LoVo (cell line): ENCODE data around the gene RAB37.

Experiments used
- DNase-seq: peaks from one replicate; pipeline ENCODE4 v3.0.0-alpha.2; 2016; ENCODE audit warnings: low spot score

Gene RAB37

DNA sequence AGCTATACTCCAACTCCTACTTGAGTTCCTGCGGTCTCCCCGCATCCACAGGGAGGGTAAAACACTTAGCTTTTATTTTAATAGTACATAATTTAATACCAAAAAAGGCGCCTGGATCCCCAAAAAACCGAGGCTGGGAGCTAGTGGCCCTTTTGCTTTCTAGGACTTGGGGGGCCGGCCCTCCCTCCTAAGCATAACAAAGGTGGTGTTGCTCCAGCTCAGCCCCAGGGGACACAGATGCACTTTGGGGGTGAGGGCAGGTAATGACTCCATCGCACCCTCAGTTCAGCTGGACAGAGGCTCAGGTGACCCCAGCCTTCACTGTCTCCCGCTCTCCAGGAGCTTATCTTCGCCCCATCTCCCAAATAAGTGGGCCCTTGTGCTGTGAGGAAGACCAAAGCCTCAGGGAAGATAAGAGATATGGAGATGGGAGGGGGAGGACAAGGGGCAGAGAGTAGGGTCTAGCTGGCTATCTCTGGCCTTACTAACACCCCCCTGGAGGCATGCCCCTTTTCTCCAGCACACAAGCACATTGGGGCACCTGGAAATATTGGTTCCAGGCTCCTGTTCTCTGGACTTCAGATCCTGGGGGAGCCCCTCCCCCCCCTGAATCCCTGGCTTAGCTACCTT lies 8.6 kb downstream of the RAB37 start:
- DNase-seq = no peak

DNA sequence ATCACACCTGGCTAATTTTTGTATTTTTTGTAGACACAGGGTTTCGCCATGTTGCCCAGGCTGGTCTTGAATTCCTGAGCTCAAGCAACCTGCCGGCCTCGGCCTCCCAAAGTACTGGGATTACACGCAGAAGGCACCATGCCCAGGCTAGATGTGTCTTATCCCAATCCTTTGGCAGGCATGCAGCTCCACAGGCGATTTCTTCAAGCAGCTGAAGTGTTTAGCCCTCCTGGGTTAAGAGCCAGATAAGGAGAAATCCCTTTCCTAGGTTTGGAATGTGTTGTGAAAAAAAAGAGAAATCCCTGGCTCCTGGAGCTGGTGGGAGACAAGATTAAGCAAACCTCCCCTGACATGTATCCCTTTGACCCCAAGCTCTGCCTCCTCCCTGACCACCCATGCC lies 9.3 kb downstream of the RAB37 start:
- DNase-seq = no peak

DNA sequence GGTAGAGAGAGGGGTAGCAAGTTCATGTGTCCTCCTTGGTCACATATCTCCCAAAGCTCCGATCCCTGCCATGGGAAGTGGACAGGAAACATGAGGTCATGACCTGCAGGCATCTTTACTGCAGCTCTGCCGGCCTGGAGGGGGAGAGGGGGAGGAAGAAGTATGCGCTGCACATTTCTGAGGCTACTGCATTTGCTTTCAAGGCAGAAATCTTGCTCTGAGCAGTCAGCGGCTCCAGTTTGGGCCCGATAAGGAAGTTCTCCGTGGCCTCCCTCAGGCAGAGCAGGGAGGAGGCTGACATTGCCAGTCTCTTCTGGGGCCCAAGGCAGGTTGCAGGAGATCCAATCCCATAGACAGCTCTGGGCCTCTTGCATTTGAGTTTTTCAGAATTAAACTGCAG lies 9.9 kb downstream of the RAB37 start:
- DNase-seq = no peak

DNA sequence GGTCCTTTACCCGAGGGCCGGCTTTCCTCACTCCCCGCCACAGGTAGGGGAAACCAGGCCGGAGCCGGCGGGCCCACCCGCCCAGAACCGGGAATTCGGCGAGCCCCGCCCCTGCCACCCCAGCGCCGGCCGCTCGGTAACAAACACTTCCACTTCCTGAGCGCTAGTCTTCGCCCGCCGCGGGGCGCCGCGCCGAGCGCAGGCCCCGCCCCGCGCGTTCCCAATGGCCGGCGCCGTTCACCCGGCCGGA lies 11.1 kb downstream of the RAB37 start:
- DNase-seq = no peak

DNA sequence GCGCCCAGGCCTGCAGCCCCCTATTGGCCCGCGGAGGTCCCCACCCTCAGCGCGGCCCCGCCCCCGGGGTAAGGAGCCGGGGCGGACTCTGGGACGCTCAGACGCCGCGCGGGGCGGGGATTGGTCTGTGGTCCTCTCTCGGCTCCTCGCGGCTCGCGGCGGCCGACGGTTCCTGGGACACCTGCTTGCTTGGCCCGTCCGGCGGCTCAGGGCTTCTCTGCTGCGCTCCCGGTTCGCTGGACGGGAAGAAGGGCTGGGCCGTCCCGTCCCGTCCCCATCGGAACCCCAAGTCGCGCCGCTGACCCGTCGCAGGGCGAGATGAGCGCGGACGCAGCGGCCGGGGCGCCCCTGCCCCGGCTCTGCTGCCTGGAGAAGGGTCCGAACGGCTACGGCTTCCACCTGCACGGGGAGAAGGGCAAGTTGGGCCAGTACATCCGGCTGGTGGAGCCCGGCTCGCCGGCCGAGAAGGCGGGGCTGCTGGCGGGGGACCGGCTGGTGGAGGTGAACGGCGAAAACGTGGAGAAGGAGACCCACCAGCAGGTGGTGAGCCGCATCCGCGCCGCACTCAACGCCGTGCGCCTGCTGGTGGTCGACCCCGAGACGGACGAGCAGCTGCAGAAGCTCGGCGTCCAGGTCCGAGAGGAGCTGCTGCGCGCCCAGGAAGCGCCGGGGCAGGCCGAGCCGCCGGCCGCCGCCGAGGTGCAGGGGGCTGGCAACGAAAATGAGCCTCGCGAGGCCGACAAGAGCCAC lies 11.6 kb downstream of the RAB37 start, which contains the start of gene NHERF1:
NHERF1 (plus strand) TSS at position 100 of the 750 bp plus-strand sequence; CDS start at position 319, 219 bp downstream.
- peak; percentile 95 for DNase-seq

DNA sequence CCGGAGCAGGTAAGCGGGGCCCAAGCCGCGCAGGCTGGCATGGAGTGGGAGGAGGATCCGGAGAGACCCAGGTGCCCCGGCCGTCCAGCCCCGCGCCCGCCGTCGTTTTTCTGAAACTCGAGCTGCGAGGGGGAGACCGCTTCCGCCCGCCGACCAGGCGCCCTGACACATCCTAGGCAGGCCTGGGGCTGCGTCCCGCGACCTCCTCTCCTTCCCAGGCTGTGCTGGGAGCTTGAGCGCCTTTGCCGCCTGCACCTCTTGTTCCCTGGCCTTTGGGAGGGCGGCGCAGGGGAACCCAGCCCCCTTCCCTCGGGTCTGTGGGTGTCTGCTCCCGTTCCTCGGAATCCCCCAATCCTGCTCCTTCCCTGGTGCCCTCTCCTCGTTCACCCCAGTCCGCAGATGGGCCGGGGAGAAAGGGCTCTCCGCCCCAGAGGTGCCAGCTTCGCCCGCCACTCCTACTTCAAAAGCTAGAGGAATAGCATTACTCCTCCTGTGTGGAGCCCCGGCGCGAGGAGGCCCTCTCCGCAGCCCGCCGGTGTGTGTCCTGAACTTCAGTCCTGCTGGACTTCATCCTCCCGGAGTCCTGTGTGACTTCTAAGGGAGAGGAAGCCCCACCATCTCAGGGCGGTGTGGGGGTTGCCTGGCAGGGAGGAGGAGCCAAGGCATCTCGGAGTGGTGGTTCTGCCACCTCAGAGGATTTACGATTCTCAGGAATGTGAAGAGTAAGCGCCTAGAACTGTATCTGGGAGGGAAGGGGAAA lies 12.4 kb downstream of the RAB37 start:
- DNase-seq = peak; percentile 52

DNA sequence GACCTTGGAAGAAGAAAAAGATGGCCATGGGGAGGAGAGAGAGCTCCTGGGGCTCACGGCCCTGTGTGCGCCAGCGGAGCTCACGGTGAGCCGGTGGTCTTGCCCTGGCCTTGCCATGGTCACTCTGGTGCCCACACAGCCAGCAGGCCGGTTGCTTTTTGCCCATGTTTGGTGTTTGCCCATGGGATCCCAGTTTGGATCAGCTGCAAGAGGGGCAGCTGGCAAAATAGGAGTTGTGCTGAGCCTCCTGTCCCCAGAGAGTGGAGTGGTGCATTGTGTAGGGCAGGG lies 12.9 kb downstream of the RAB37 start:
- no peak for DNase-seq

DNA sequence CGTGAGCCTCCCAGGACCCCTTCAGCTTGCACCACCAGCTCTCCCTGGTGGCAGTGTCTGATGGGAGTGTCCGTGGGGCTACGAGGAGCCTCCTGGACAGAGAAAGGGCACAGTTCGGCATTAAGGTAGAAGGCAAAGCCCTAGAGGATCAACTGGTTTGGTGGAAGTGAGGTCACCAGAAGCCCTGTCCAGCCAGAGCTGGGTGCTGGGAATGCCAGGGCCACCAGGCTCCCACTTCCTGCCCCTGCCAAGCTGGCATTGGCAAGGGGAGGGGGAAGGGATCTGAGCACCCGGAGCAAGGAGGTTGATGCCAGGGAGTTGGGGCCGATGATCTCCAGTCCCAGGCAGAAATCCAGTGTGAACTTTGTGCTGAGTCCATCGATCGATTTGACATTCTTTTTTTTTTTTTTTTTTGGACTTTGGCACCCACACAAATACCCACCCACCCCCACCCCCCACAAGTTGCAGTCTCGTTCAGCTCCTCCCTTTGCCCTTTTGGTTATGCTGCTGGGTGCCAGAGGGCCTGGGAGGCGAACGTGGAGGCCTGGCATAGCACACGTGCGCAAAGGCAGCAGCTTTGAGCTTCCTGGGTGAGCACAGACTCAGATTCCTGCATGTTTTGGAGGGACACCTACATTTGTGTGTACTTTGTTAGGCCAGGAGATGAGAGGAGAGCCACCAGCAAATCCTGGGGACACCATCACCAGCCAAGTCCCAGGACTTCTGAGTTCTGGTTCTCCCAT lies 13.4 kb downstream of the RAB37 start:
- no peak for DNase-seq

DNA sequence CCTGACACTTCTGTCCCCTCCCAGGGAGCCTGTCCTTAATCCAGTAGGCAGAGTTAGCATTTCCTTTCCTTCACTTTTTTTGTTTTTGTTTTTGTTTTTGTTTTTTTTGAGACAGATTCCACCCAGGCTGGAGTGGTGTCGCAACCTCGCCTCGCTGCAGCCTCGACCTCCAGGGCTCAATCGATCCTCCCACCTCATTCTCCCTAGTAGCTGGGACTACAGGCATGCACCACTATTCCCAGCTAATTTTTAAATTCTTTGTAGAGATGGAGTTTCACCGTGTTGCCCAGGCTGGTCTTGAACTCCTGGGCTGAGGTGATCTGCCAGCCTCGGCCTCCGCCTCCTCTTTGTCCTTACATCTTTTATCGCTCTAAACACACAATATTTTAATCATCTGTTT lies 15.4 kb downstream of the RAB37 start:
- DNase-seq = no peak

DNA sequence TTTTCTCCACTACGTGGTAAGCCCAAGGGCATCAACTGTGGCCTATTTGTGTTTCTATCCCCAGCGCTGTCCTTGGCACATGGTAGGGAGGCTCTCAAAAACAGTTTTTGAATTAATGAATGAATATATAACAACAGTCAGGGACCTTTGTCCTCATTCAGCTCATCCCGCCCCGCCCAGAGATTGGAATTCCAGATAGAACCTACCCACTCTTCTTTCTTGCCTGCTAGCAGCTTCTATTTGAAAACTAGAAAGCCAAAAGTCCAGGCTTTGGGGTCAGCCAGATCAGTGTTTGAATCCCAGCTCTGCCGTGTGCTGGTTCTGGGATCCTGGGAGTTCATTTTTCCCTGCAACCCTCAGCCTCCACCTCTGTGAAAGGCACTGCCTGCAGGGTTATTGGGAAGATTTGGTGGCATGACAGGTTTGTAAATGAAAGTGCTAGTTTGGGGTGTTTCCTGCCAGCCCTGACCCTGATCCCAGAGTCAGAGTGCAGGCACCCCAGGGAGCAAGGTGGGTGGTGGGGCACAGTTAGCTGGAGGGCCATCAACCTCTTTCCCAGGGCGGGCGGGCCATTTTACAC lies 15.9 kb downstream of the RAB37 start:
- DNase-seq = no peak

DNA sequence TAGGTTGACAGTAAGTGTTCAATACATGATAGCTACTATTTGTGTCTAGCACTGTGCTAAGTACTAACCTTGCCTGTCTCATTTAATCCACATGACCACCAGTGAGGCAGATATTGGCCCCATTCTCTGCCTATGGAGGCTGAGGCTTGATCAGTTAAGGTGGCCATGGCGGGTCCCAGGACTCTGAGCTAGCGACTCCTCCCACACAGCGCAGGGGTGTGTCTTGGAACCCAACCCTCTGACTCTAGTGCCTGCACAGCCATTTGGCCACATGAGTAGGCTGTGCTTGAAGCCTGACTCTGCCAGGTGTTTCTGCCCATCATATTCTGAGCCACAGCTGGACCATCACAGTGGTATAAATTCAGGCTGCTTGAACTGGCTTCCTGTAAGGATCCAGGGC lies 17.8 kb downstream of the RAB37 start:
- no peak for DNase-seq

DNA sequence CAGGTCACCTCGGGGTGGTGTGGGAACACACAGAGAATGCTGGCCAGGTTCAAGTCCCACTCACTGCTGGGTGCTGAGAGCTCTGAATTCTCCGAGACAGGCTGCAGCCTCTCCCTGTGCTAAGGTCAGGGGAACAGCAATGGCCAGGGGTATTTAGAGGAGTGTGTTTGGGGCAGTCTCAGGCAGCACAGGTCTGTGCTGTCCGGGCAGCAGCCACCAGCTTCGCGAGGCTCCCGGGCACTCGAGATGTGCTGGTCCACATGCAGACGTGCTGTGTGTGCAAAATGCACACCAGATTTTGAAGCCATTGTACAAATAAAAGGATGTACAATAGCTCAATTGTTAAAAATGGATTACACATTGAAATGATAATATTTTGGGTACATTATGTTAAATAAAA lies 18.5 kb downstream of the RAB37 start:
- DNase-seq = no peak

DNA sequence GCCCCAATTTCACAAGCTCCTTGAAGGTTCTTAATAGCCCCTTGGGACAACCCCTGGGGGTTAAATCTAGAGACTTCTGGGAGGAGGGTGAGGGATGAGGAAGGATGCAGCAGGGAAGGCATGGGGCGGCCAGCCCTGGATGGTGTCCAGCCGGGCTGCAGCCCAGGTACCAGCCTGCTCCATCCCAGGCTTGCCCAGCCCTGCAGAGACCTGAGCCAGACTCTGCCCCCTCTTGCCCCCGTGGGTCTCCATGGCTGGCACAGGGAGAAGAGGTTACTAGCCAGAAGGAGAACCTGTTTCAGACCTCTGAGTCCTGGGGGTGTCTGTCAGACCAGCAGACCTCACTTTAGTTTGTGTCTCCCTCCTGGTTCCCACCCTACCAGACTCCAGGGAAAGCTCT lies 19.8 kb downstream of the RAB37 start:
- no peak for DNase-seq

DNA sequence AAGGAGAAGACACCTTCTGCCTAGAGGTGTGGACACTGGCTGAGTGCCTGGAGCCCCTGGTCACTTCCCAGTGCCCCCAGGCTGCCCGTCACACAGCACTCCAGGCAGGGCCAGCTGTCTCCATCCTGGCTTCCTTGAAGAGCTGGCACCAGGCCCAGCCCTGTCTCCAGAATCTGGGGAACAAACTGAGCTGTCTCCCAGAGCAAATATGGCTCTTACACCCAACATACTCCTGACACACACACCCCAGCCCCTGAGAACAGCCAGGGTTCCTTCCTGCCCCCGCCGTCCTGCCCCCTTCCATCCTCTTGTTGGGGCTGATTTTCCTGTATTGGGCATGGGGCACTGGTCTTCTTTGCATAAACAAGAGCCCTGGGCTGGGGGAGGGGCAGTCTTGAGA lies 20.4 kb downstream of the RAB37 start:
- DNase-seq = no peak

DNA sequence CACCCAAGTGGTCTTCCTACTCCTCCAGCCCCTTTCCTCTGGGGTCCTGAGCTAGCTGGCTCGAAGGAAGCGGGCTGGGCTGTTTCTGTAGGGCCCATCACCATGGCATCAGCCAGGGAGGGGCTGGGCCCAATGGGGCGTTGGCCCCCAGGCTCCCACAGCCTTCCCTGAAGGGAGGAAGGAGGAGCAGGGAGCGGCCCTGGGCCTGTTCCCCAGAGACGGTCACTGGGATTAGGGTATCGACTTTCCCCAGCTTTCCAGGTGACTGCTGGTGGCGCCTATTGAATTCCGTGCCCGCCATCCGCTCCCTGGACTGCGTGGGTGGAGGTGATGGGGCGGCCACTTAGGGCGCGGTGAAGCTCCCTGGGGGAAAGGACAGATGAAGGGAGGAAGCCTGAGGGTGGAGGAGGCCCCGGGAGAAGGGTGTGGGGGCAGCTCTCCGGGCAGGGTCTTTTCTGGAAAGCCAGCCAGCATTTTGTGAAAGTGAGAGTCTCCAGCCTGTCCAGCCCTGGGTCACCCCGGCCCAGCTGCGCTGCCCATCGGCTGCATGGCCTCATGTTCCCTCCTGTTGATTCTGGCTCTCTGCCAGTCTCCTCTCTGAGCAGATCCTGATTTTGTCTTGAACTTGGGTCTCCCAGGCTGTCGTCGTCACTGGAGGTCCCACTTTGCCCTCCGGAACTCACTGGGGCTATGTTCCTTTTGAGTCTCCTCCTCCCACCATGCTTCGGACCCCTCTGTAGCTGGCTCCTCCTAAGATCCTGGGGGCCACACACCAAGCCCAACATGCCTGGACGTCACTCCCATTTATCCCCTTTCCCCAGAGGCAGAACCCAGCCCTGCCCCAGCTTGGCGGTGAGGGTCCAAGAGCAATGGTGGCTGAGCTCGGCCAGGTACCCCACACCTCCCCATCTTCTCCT lies 21.1 kb downstream of the RAB37 start:
- DNase-seq = no peak

DNA sequence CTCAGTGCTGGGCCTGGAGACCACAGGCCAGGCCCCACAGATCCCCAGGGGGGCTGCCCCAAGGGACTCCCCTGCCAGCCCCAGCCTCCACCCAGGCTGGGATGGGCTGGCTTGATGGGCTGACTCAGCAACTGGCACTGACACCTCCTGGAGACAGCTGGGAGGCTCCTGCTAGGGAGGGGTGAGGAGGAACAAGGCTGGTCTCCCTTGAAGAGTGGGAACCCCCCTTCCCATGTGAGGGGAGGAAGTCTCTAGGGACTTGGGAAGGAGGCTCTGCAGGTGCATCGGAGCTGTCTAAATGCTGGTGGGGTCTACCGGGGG lies 21.8 kb downstream of the RAB37 start:
- DNase-seq = no peak

DNA sequence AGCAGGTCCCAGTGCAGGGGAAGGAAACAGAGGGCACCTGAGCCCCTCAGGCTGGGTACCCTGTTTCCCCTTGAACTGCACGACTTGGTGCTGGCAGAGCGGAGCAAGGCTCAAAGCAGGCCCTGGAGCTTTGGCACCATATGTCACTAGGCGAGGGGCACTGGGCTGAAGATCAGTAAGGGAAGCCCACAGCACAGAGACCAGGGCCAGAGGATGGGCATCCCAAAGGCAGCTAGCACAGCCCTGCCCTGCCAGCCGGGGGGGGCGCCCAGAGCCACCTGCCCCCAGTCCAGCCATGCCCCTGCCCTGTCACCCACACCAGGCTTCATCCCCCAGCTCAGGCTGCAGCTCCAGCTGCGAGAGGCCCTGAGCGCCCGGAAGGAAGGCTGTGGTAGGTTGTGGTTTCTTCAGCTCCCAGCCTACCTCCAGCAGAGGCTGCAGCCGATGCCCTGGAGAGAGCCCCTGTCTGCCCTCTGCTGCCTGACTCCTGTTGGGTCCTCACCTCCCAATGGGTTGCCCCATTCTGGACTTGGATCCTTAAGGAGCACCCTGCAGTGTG lies 22.3 kb downstream of the RAB37 start:
- DNase-seq = no peak

DNA sequence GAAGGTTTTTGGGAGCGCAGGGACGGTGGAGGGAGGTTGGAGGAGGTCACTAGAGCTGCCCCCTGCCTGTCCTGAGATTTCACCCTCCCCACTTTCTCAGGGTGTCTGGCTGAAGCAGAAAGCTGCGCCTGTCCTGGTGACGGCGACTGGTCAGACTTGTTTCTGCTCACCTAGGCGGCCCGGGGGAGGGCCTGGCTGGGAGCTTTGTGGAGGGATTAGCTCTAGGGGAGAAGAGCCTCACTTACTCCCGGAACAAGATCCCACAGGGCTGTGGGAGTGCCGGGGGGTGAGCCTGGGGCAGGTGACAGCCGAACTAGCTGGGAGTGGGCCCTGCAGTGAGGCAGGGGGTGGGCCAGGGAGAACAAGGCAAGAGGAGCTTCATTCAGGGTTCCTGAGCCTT lies 22.9 kb downstream of the RAB37 start:
- no peak for DNase-seq

DNA sequence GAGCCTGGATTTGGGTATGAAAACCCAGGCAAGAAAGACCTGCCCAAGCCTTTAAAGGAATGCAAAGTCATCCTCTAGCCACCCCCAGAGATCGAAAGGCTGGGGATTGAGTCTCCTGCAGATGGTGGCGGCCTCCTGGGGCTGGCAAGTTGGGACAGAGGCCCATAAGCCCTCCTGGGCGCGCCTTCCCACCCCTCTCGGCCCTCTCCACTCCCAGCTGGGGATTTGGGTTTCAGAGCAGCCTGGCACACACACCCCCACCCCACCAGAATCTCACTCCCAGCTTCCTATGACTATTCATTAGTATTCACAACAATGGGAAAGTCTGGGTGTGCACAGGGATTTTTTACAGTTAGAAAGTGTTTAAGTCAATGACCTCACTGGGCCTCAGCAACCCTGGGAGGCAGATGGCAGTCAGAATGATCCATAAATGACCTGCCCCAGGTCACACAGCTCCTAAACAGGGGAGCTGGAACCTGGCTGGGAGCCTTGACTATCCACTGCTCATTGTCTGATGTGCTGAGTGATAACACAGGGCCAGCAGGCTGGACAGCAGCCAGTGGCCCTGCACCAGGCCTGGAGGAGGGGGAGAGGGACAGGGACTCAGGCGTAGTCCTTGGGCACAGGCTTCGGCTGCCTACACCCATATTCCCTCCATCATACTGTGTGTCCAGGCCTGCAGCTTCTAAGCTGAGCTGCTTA lies 23.5 kb downstream of the RAB37 start:
- DNase-seq = no peak

DNA sequence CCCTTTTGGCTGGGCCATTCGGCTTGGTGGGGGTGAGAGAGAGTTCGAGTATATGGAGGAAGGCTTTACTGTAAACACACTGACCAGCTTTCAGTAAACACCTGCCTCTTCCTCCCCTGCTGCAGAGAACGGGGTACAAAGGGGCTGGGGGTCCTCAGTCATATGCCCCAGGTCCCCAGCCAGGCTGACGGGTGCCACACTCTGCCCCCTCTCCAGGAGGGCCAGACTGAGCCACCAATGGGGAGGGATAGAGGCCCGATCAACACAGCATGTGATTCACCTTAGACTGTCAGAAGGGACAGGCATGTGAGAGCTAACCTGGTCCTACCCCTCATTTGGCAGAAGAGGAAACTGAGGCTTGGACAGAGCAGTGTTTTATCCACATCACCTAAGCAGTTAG lies 24.4 kb downstream of the RAB37 start:
- no peak for DNase-seq

DNA sequence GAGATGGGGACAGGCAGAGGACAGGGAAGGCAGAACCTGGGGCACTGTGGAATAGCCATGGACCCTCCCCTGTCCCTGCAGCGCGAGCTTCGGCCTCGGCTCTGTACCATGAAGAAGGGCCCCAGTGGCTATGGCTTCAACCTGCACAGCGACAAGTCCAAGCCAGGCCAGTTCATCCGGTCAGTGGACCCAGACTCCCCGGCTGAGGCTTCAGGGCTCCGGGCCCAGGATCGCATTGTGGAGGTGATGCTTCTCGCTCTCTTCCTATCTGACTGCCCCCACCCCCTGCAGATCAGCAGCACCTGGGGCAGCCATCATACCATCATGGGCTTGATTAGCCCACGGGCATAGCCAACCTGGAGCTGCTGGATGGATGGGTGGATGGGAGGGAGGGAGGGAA lies 24.9 kb downstream of the RAB37 start:
- DNase-seq = no peak
